Activated CD8-positive, alpha-beta memory T cell treated with anti-CD3 and anti-CD28 coated beads, Interleukin-2, amount 50 U/mL, for 1 hour (primary cell): Measurements from ENCODE around the gene EFCAB6.

Experiments used
- DNase-seq: peaks from one replicate; pipeline ENCODE4 v3.0.0-alpha.2; 2020; ENCODE audit errors: extremely low read depth

EFCAB6 gene

GRCh38 chr22:43554259-43554636 is 257.9 kb downstream of the EFCAB6 start:
- DNase-seq: no peak

- no peak for DNase-seq
These were observed 258.4 kb downstream of the EFCAB6 start for GRCh38 chr22:43553451-43554258.

DNA sequence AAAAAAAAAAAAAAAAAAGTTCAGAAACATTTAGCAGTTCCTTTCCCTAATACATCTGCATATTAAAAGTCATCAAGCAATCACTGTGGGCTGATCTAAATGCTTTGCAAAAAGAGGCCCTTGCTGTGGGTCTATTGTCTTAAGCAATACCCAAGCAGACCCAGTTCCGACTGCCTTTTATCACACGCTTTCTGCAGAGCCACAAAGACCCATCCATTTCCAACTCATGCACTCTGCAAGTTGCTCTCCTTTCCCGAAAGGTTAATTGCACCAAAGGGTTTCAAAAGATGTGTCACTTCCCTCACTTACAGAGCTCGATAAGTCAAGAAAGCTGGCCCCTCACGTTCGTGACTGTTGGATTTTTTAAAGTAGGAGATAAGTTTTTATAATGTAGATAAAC is 261.4 kb downstream of the EFCAB6 start:
- DNase-seq: no peak

DNA sequence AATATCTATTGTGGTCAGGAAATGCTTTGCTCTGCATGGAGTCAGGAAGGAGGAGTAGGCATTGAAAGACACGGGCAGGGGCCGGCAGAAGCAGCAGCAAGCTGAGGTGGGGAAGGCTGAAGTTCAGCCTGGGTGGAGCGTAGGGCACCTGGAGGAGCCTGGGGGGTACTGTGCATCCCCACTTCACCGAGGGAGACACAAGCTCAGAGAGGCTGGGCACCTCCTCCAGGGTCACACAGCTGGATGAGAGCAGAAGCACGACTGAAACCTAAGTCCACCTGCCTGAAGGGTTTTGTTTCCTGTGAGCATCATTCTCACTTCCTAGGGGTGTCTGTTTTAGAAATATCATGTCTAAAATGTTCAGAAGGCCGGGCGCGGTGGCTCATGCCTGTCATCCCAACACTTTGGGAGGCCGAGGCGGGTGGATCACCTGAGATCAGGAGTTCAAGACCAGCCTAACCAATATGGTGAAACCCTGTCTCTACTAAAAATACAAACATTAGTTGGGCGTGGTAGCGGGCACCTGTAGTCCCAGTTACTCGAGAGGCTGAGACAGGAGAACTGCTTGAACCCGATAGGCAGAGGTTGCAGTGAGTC is 262.0 kb downstream of the EFCAB6 start:
- no peak for DNase-seq

- DNase-seq: no peak
These were observed 265.9 kb downstream of the EFCAB6 start for GRCh38 chr22:43546186-43546585.

- no peak for DNase-seq
These were observed 267.8 kb downstream of the EFCAB6 start for GRCh38 chr22:43544289-43544673.

DNA sequence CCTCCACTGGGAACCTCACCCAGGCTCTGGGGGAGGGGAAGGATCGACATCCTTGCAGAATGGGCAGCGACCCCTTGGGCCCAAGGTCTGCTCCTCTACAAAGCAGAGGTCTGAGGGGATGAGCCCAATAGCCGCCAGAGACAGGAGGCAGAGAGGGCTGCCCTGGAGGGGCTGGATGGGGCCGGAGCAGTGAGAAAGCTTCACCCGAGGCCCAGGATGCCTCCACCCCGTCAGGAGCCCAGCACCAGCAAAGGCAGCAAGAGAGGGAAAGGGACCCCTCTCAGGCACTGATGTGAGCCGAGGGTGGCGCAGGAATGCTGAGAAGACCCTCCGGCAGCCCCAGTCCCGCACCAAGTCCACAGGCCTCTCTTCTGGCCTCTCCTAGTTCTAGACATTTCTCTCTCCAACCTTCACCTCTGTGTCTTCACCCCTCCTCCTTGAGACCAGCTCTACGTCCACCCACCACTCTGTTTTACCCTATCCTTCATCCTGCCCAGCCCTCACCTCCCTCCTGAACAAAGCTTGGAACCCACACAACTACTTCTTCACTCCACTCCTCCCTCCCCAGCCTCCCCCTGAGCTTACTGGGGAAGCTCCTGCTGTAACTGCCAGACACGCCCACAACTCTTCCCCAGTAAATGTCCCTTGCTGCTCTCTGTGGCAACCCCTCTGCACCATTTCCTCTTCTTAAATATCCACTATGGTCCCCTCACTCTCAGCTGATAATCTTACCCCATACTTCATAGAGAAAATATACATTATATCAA is 268.4 kb downstream of the EFCAB6 start:
- DNase-seq: no peak

GRCh38 chr22:43542681-43543521 is 269.2 kb downstream of the EFCAB6 start:
- DNase-seq: no peak

- DNase-seq: no peak
These were observed 270.4 kb downstream of the EFCAB6 start for GRCh38 chr22:43541462-43542407.

DNA sequence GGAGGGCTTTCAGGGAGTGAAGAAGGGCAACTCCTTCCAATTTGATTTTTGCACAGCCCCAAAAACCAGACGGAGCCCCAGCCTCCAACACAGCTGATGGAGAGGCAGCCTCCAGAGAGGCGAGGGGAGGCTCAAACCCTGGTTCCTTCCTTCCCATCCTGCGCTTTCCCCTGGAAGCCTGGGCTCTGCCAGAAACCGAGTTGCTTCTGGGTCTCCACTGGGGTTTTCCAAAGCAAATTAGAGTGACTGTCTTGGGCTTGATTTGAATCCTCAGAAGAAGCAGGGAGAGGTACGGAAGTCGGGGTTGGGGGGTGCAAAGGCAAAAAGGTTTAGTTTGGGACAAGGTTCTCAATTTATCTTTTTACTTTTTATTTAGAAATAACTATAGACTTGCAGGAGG is 271.1 kb downstream of the EFCAB6 start:
- no peak for DNase-seq

- DNase-seq: no peak
These were observed 271.6 kb downstream of the EFCAB6 start for GRCh38 chr22:43540529-43540923.

DNA sequence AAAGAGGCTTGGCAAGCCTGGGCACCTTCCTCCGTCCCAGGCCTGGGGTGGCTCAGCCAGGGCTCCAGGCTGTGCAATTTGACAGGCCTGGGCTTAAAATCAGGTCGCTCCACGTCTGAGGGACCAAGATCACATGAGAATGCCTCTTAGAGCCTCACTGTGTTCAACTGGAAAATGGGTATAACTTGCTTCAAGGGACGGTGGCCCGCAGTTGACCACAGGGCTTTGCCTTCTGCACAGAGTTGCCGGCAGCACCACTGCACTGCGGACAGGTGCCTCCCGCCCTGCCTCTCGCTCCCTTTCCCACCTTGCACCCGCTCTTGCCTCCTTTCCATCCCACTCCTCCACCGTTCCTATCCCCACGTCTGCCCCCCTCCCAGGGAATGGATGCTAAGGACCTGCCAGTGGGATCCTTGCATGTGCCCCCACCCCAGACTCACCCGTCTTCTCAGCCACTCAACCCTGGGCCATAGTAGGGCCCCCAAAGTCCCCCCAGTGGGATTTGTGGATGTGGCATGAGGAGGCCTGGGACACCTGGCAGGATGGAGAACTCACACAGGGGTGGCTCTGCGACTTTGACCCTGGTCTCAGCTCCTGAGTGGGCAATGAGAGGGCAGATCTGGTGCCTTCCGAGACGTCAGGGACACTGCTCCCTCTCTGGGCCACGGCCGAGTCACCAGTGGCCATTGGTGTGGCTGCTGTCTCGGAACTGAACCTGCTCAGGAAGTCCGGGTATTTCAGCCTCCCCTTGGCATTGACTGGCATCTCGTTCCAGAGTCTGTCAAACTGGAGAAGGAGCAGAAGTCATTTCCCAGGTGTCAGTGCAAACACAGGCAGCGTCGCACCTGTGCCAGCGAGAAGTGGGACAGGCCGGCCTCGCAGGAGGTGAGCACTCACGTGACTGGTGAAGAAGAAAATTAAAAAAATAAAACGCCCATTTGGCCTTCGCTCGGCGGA is 272.3 kb downstream of the EFCAB6 start:
- no peak for DNase-seq

DNA sequence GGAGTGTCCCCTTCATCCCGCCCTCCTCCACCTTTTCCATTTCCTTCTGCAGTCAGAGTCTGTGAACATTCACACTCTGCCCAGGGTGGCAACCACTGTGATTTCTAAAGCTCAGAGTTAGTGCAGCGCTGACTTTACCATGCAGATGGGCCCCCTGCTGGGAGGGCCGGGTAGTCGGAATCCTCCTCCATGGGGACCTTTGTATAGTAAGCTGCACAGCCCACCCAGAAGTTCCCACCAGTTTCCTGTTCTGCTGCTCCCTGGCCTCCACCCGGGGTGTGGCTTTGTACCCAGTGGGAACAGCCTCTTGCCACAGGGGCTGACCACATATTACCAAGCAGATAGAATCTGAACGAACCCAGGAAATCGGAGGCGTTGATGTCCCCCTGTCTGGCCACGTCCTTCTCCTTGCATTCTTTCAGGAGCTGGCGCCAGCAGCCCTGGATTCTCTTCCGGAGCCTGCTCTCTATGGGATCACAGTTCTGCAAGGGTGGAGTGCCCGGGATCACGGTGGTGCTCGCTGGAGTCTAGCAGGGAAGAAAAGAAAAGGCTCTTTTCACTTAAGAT is 275.0 kb downstream of the EFCAB6 start:
- DNase-seq: no peak

DNA sequence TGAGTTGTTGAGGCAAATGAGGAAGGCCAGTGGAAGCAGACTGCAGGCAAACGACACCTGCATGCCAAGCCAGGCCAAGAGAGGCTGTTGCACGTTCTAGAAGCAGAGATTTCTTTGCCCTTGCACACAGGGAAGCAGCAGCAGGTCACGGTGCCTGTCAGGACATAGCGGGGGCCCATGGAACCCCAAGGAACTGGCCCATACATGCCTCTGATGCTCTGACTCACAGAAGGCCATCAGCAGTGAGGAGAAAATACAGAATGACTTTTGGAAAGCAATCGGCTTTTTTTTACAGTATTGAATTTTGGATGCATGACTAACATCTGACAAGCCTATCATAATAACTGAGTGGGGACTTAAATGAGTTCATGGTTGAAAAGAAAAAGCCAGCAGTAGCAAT is 276.4 kb downstream of the EFCAB6 start:
- no peak for DNase-seq

DNA sequence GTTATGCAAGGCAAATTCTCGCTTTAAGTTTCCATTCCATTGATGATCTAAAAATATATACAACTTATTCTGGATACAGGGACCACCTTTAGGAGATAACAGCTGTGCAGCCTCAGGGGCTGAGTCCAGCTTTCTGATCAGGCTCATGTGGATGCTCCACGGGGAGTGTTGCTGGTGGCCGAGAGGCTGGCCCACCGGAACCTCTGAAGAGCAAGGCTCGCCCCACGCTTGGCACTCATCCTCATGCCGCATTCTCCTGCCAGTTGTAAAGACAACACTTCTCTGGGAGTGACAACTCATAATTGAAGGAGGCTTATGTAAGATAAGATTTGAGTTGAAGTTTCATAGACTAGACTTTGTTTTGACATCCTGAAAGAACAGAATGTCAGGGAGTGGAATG is 276.8 kb downstream of the EFCAB6 start:
- no peak for DNase-seq

DNA sequence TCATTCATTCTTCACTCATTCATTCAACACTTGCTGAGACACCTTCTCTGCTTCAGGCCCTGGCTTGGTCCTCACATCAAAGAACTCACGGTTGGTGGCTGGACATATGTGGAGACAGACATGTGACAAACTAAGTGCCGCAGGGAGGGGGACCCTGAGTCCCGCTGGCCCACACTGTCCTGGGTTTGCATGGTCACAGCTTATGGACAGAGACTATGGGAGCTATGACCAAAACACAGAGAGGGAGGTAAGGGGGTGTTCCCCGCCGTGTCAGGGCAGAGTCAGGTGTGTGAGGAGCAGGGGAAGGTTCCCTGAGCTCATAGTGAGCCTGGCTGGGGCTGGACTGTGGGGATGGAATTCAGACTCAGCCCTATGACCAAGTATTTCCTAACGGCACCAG is 277.2 kb downstream of the EFCAB6 start:
- DNase-seq: no peak

- no peak for DNase-seq
These were observed 278.3 kb downstream of the EFCAB6 start for GRCh38 chr22:43533656-43534428.

GRCh38 chr22:43533156-43533530 is 279.0 kb downstream of the EFCAB6 start:
- DNase-seq: no peak
